ENCODE data around the gene ATAD2B. TPM values are rescaled to one million over a fixed set of nuclear protein-coding genes. Genes with fewer than 3 reads are reported as not detected.

Gene ATAD2B
- total and polyA plus RNA-seq, 2 donors (not counting 1 experiment from before 2014, with no cell fraction given) = 3.6 to 11.4 TPM

DNA sequence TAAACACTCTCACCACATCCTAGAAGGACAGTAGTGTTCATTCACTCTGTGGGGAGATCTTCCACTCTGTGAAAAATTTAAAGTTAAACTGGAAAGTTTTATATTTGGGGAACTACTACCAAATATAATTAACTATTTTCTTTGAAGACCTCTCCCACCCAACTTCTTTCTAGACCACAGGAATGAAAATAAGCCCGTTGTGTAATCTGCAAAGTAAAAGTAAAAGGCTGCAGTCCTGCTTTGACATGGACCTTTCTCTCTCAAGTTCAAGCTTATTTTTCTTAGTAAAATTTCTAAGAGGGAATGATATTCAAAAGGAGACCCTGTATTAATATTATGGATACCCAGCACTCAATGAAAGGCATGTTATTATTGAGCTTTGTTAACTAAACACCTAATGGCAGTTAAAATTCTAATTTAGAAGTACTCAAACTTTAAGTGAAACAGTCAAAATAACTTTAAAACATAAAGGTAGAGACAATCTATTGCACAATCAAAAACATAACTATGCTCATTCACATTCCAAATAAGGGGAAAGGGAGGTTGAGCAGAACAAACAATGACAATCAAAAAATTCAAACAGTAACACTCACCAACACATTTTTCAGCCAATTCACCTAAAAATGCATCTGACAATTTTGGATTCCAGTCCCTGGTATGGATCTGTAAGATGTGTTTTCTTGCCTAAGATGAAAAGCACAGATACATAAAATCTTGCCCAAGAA, 98.5 kb downstream of the ATAD2B start:
- Histone ChIP-seq H3K79me2 (ENCODE audit: control insufficient read depth, insufficient read depth, low read length) (no peaks in the 10 kb centered on the region), H3K27me3 (ENCODE audit: control insufficient read depth, insufficient read depth, low read length) (no peaks in the 10 kb centered on the region), H3K27ac (ENCODE audit: insufficient read depth, low read length) (no peak overlapping the region)

DNA sequence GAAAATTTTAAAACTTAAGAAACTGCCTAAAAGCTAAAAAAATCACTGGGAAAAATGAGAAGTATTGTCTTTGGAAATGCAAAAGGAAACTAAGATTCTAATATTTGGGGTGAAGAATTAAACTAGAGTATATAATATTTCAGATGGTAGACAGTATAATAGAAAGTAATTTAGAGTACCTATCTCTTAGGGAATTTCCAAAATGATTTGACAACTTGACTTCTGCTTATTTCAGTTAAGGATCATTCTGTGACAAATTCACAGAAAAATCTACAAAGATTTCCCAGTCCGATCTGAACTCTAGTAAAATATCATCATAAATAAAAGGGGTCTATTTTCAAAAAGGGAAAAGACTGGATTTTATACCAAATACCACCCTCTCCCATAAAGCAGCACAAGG, 99.6 kb downstream of the ATAD2B start:
- H3K36me3 ChIP-seq (ENCODE audit: control insufficient read depth, insufficient read depth, low read length) = no peaks in the 10 kb centered on the region
- no peak overlapping the region for H3K4me3 ChIP-seq (replicated peaks in 1 of 4; ENCODE audit: control extremely low read depth in 1 of 4, insufficient read depth in 1 of 4, low read depth in 3 of 4, low read length in 4 of 4)
- H3K27ac ChIP-seq (ENCODE audit: insufficient read depth, low read length) = no peak overlapping the region
- no peaks in the 10 kb centered on the region for H4K20me1 ChIP-seq (ENCODE audit: control insufficient read depth, extremely low read depth, insufficient read depth, low read length)
- peaks cover 2% of the 10 kb centered on the region for H3K4me1 ChIP-seq (ENCODE audit: control insufficient read depth, extremely low read depth, insufficient read depth, low read length)
- H3K9ac ChIP-seq (ENCODE audit: insufficient read depth, low read length) = no peak overlapping the region
- no peaks in the 10 kb centered on the region for H3K27me3 ChIP-seq (ENCODE audit: control insufficient read depth, insufficient read depth, low read length)
- H2AFZ ChIP-seq (ENCODE audit: low read length) = no peak overlapping the region
- no peak overlapping the region for H3K4me2 ChIP-seq (ENCODE audit: extremely low read depth, insufficient read depth, low read length)
- H3K79me2 ChIP-seq (ENCODE audit: control insufficient read depth, insufficient read depth, low read length) = no peaks in the 10 kb centered on the region
- no peak for DNase-seq (ENCODE audit: low read depth in 2 of 2)
- TF ChIP-seq CTCF (conservative IDR thresholded peaks at IDR 0.05 in 1 of 2, IDR thresholded peaks at IDR 0.05 in 1 of 2; ENCODE audit: low read depth in 1 of 2, low read length in 2 of 2) (no peak), EZH2 (IDR thresholded peaks at IDR 0.05; ENCODE audit: low read length, missing control alignments) (no peak)
- no peaks in the 10 kb centered on the region for H3K9me3 ChIP-seq (ENCODE audit: control insufficient read depth, insufficient read depth, low read depth, low read length)

More for the DNA sequence above, 98.5 kb downstream of the ATAD2B start:
- H3K9me3 ChIP-seq (ENCODE audit: control insufficient read depth, insufficient read depth, low read depth, low read length) = no peaks in the 10 kb centered on the region
- peak in 1 of 2 donors; percentile 35 for DNase-seq (ENCODE audit: low read depth in 2 of 2)
- H3K9ac ChIP-seq (ENCODE audit: insufficient read depth, low read length) = no peak overlapping the region
- H3K4me2 ChIP-seq (ENCODE audit: extremely low read depth, insufficient read depth, low read length) = no peak overlapping the region
- H3K4me3 ChIP-seq (replicated peaks in 1 of 4; ENCODE audit: control extremely low read depth in 1 of 4, insufficient read depth in 1 of 4, low read depth in 3 of 4, low read length in 4 of 4) = no peak overlapping the region
- TF ChIP-seq CTCF (conservative IDR thresholded peaks at IDR 0.05 in 1 of 2, IDR thresholded peaks at IDR 0.05 in 1 of 2; ENCODE audit: low read depth in 1 of 2, low read length in 2 of 2) (no peak), EZH2 (IDR thresholded peaks at IDR 0.05; ENCODE audit: low read length, missing control alignments) (no peak)
- no peak overlapping the region for H2AFZ ChIP-seq (ENCODE audit: low read length)
- no peaks in the 10 kb centered on the region for H3K36me3 ChIP-seq (ENCODE audit: control insufficient read depth, insufficient read depth, low read length)
- H4K20me1 ChIP-seq (ENCODE audit: control insufficient read depth, extremely low read depth, insufficient read depth, low read length) = no peaks in the 10 kb centered on the region
- H3K4me1 ChIP-seq (ENCODE audit: control insufficient read depth, extremely low read depth, insufficient read depth, low read length) = peaks cover 2% of the 10 kb centered on the region

DNA sequence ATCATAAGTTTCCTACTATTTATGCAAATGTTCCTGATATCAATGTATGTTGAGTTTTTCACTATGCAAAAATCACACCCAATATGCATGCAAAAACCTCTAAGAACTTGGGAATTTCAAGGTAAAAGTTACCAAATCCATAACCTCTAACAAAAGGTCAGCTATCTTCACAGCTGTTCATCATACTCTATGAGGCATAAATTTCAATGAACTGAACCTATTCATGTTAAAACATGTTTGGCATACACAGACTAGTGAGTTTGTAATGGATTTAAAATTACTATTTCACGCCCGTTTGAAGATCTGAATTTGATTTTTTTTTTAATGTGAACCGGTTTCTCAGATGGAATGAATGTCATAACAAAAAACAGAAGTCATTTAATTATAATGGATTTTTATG, 100.2 kb downstream of the ATAD2B start:
- H3K4me1 ChIP-seq (ENCODE audit: control insufficient read depth, extremely low read depth, insufficient read depth, low read length) = peaks cover 2% of the 10 kb centered on the region
- H3K27ac ChIP-seq (ENCODE audit: insufficient read depth, low read length) = no peak overlapping the region
- TF ChIP-seq CTCF (conservative IDR thresholded peaks at IDR 0.05 in 1 of 2, IDR thresholded peaks at IDR 0.05 in 1 of 2; ENCODE audit: low read depth in 1 of 2, low read length in 2 of 2) (no peak), EZH2 (IDR thresholded peaks at IDR 0.05; ENCODE audit: low read length, missing control alignments) (no peak)

More for the DNA sequence above, 100.2 kb downstream of the ATAD2B start:
- H3K27me3 ChIP-seq (ENCODE audit: control insufficient read depth, insufficient read depth, low read length) = no peaks in the 10 kb centered on the region
- H4K20me1 ChIP-seq (ENCODE audit: control insufficient read depth, extremely low read depth, insufficient read depth, low read length) = no peaks in the 10 kb centered on the region
- H3K79me2 ChIP-seq (ENCODE audit: control insufficient read depth, insufficient read depth, low read length) = no peaks in the 10 kb centered on the region
- DNase-seq (ENCODE audit: low read depth in 2 of 2) = no peak
- no peak overlapping the region for H2AFZ ChIP-seq (ENCODE audit: low read length)
- H3K4me3 ChIP-seq (replicated peaks in 1 of 4; ENCODE audit: control extremely low read depth in 1 of 4, insufficient read depth in 1 of 4, low read depth in 3 of 4, low read length in 4 of 4) = no peak overlapping the region
- no peaks in the 10 kb centered on the region for H3K9me3 ChIP-seq (ENCODE audit: control insufficient read depth, insufficient read depth, low read depth, low read length)
- H3K4me2 ChIP-seq (ENCODE audit: extremely low read depth, insufficient read depth, low read length) = no peak overlapping the region
- H3K36me3 ChIP-seq (ENCODE audit: control insufficient read depth, insufficient read depth, low read length) = no peaks in the 10 kb centered on the region
- no peak overlapping the region for H3K9ac ChIP-seq (ENCODE audit: insufficient read depth, low read length)

Data from fibroblast of lung (primary cell).